Skin epidermis (tissue), 12 donors: ENCODE data around the gene RAD51C.

ENCODE experiments used
- H3K27ac ChIP-seq, 21 experiments: fragments of 200-600 bp; sonication (generic) in 11 of 21; one replicate each; pipeline ENCODE4 v1.5.0; 2020; ENCODE audit warnings: mild to moderate bottlenecking in 3 of 21, inconsistent platforms in 2 of 21, moderate library complexity in 2 of 21
- H3K4me3 ChIP-seq, 7 experiments: fragments of 200-600 bp; sonication (generic) in 2 of 7; one replicate each; pipeline ENCODE4 v1.5.0; 2020; ENCODE audit warnings: inconsistent platforms in 2 of 7, mild to moderate bottlenecking in 2 of 7, moderate library complexity in 1 of 7

The RAD51C gene

DNA sequence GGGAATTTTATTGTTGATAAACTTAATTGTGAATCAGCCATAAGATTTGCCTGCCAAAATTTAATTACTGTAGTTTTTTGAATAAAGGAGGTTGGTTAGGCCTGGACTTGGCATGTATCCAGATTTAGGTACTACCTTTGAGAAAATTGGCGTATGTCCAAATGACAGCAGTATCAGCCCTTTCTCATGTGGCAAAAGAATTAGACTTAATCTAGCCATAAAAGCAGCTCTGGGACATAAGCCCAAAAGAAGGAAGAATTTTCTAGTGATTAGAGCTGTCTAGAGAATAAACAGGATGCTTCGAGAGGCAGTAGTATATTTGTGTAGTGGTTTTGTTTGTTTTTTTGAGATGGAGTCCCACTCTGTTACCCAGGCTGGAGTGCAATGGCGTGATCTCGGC lies 91.0 kb downstream of the RAD51C start:
- no peak overlapping the region for H3K4me3 ChIP-seq
- H3K27ac ChIP-seq, result no peak overlapping the region

GRCh38 chr17:58785097-58785496 lies 92.7 kb downstream of the RAD51C start:
- Histone ChIP-seq H3K4me3 (no peak overlapping the region), H3K27ac (no peak overlapping the region)
